SK-N-SH (cell line): ENCODE data around the gene LDB2. TPM values are rescaled to one million over a fixed set of nuclear protein-coding genes. Genes with fewer than 3 reads are reported as not detected.

Experiments
- CTCF ChIA-PET: fragments of 300-600, 350-600 bp; formaldehyde crosslinking; extraction: SDS; loops from one replicate; lab custom pipeline; 2021; lab: Yijun Ruan, JAX
- POLR2A ChIA-PET: fragments of 350-600 bp; sonication (Branson Sonifier 250); formaldehyde crosslinking; extraction: SDS; loops from one replicate; lab custom pipeline; 2020; ENCODE audit warnings: antibody characterized with exemption, inconsistent platforms; lab: Yijun Ruan, JAX
- DNase-seq: peaks from one replicate; pipeline ENCODE4 v3.0.0; 2012
- H2AFZ ChIP-seq: fragments of 200-600 bp; sonication (generic); 2 replicates; pipeline ENCODE4 v1.8.1; 2016; ENCODE audit warnings: antibody characterized with exemption, mild to moderate bottlenecking, low read depth
- H3F3A ChIP-seq: fragments of 200-600 bp; sonication (generic); replicated peaks from 2 replicates; pipeline ENCODE3; 2016; ENCODE audit warnings: antibody characterized with exemption, mild to moderate bottlenecking; ENCODE audit not compliant: insufficient read depth
- H3K27ac ChIP-seq, 2 experiments: fragments of 200-500 bp in 1 of 2; fragments of 200-600 bp in 1 of 2; sonication (Bioruptor generic) in 1 of 2; sonication (generic), shearing (Covaris generic) in 1 of 2; 2 replicates each; pipeline versions ENCODE4 v1.5.1 to v1.6.1; 2014 to 2016; ENCODE audit warnings: low read depth in 2 of 2, inconsistent platforms in 1 of 2, low read length in 1 of 2, mild to moderate bottlenecking in 1 of 2, mixed read lengths in 1 of 2
- H3K27me3 ChIP-seq: fragments of 200-600 bp; sonication (generic), shearing (Covaris generic); 2 replicates; pipeline ENCODE4 v1.6.1; 2016; ENCODE audit warnings: mixed run types; ENCODE audit not compliant: insufficient read depth
- H3K36me3 ChIP-seq, 2 experiments: fragments of 200-500 bp in 1 of 2; fragments of 200-600 bp in 1 of 2; sonication (Bioruptor generic) in 1 of 2; sonication (generic) in 1 of 2; replicated peaks in 1 of 2; 2 replicates each; pipeline versions ENCODE3 to v1.5.1; 2014 to 2016; ENCODE audit warnings: low read length in 1 of 2, mild to moderate bottlenecking in 1 of 2; ENCODE audit not compliant: insufficient read depth in 2 of 2, control insufficient read depth in 1 of 2
- H3K4me1 ChIP-seq, 2 experiments: fragments of 200-500 bp in 1 of 2; fragments of 200-600 bp in 1 of 2; sonication (Bioruptor generic) in 1 of 2; sonication (generic), shearing (Covaris generic) in 1 of 2; 2 replicates each; pipeline versions ENCODE4 v1.5.1 to v1.6.1; 2014 to 2016; ENCODE audit warnings: low read depth in 1 of 2, low read length in 1 of 2, mixed run types in 1 of 2; ENCODE audit not compliant: insufficient read depth in 2 of 2, control insufficient read depth in 1 of 2
- H3K4me2 ChIP-seq: fragments of 200-600 bp; sonication (generic), shearing (Covaris generic); 2 replicates; pipeline ENCODE4 v1.6.1; 2017; ENCODE audit warnings: mixed run types
- H3K4me3 ChIP-seq, 2 experiments: fragments of 200-500 bp in 1 of 2; fragments of 200-600 bp in 1 of 2; sonication (Bioruptor generic) in 1 of 2; sonication (generic), shearing (Covaris generic) in 1 of 2; 2 replicates each; pipeline versions ENCODE4 v1.5.1 to v1.8.1; 2014 to 2016; ENCODE audit warnings: low read depth in 2 of 2, inconsistent platforms in 1 of 2, low read length in 1 of 2, mild to moderate bottlenecking in 1 of 2, mixed read lengths in 1 of 2, moderate library complexity in 1 of 2
- H3K79me2 ChIP-seq: fragments of 200-600 bp; sonication (generic); 2 replicates; pipeline ENCODE4 v1.8.1; 2017; ENCODE audit warnings: mild to moderate bottlenecking; ENCODE audit not compliant: insufficient read depth
- H3K9ac ChIP-seq: fragments of 200-600 bp; sonication (generic); 2 replicates; pipeline ENCODE4 v1.6.1; 2017; ENCODE audit warnings: mixed run types
- H3K9me2 ChIP-seq: fragments of 200-600 bp; sonication (generic); 2 replicates; pipeline ENCODE4 v1.6.1; 2017; ENCODE audit warnings: mixed run types
- H3K9me3 ChIP-seq: fragments of 200-600 bp; sonication (generic); 2 replicates; pipeline ENCODE4 v1.6.1; 2017; ENCODE audit warnings: mixed run types, mild to moderate bottlenecking, moderate library complexity
- H4K20me1 ChIP-seq: fragments of 200-600 bp; sonication (generic); 2 replicates; pipeline ENCODE4 v1.6.1; 2017; ENCODE audit warnings: mild to moderate bottlenecking, mixed run types; ENCODE audit not compliant: insufficient read depth
- CHD2 ChIP-seq: fragments of 150-350 bp; IDR thresholded peaks from 2 replicates; pipeline ENCODE4 v1.6.1; 2018; ENCODE audit warnings: low read length; ENCODE audit not compliant: partially characterized antibody
- EZH2phosphoT487 ChIP-seq: fragments of 200-600 bp; sonication (generic); IDR thresholded peaks from 2 replicates; pipeline ENCODE4 v1.6.1; 2017; ENCODE audit warnings: low read depth, mixed run types, mild to moderate bottlenecking, antibody characterized with exemption, moderate library complexity, borderline replicate concordance
- FOSL2 ChIP-seq: IDR thresholded peaks from 2 replicates; pipeline ENCODE4 v1.4.0; 2012; ENCODE audit warnings: low read depth, mild to moderate bottlenecking, moderate library complexity, borderline replicate concordance
- FOXJ3 ChIP-seq: sonication (generic); formaldehyde crosslinking; IDR thresholded peaks from 2 replicates; pipeline ENCODE4 v1.5.1; 2020; ENCODE audit warnings: mild to moderate bottlenecking, missing genetic modification reagents
- GATA2 ChIP-seq: sonication (generic); formaldehyde crosslinking; IDR thresholded peaks from 2 replicates; pipeline ENCODE4 v1.5.0; 2020; ENCODE audit warnings: mild to moderate bottlenecking, missing genetic modification reagents
- MEF2A ChIP-seq: IDR thresholded peaks from 2 replicates; pipeline ENCODE4 v1.4.0; 2012; ENCODE audit warnings: low read depth, borderline replicate concordance
- MXI1 ChIP-seq: IDR thresholded peaks from 2 replicates; pipeline ENCODE4 v1.6.1; 2012; ENCODE audit warnings: mild to moderate bottlenecking, low read depth, low read length, improper control_type of control experiment
- POLR2AphosphoS5 ChIP-seq: IDR thresholded peaks from 2 replicates; pipeline ENCODE4 v1.6.1; 2012; ENCODE audit warnings: low read depth, low read length
- RCOR1 ChIP-seq: fragments of 150-350 bp; IDR thresholded peaks from 2 replicates; pipeline ENCODE4 v1.6.1; 2017; ENCODE audit warnings: antibody characterized with exemption, low read length
- TEAD4 ChIP-seq: IDR thresholded peaks from 2 replicates; pipeline ENCODE4 v1.4.0; 2012; ENCODE audit warnings: mild to moderate bottlenecking, borderline replicate concordance; ENCODE audit not compliant: insufficient read depth
- WGBS: methylation state at CpG from one replicate; pipeline ENCODE4 v1.1.6; 2017; ENCODE audit warnings: low lambda C conversion rate; 5-methylcytosine and 5-hydroxymethylcytosine counted together
- polyA plus RNA-seq, 3 experiments: library from polyadenylated mRNA; depleted of rRNA; stranded (reverse); fragments of >200 nt; gene quantifications; 2 replicates each; pipeline ENCODE4 v1.2.3, GENCODE V29; 2012
- TF ChIP-seq, protein P1 (sequence below): fragments of 150-350 bp; IDR thresholded peaks from 2 replicates; pipeline ENCODE4 v1.6.1; 2017; ENCODE audit warnings: antibody characterized with exemption, low read length, low read depth, borderline replicate concordance

Gene LDB2
- polyA plus RNA-seq, 1 of the 3 experiments (the other 2 are of a cell fraction), result 11.0 TPM

DNA sequence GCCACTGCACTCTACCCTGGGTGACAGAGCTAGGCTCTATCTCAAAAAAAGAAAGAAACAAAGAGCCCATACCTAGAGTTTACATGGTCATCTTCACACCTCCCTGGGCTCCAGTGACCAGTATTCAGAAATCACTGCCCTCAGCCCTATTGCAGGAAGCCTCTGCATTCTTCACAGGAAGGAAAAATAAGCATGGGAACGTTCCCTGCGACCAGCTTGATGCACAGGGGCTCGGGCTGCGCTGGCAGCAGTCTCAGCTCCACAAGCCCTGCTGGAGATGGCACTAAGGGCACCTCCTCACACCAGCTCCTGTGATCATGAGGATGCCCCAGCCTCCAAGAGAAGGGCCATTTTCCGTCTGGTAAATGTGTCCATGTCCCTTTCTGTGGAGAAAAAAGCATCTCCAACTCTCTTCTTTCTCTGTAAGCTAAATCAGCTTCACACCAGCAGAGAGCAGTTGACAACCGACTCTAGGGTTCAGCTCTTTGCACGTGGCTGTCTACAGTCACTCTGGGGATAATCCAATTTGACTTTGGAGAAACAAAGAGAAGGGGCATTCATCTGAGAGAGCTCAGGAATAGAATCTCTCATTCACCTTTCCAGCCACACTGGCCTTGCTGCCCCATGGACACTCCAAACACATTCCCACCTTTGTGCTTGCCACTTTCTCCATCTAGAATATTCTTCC is 33.1 kb downstream of the LDB2 start:
- peaks cover 0 to 3% of the 10 kb centered on the region in 2 experiments for H3K36me3 ChIP-seq
- 86% methylated on average over 3 of the region's 7 CpGs for WGBS
- H3K9me3 ChIP-seq, result no peaks in the 10 kb centered on the region
- no peak for DNase-seq
- H3K4me3 ChIP-seq, result no peak overlapping the region
- no peak overlapping the region for H3K4me2 ChIP-seq
- H3K27me3 ChIP-seq, result no peaks in the 10 kb centered on the region
- peaks cover 16% of the 10 kb centered on the region for H3K79me2 ChIP-seq
- peaks cover 26% of the 10 kb centered on the region for H3F3A ChIP-seq
- H3K4me1 ChIP-seq, result peaks cover 2 to 18% of the 10 kb centered on the region in 2 experiments
- no peaks in the 10 kb centered on the region for H3K9me2 ChIP-seq
- CTCF ChIA-PET, result interaction anchor here (0.9 to 1.7 kb wide), 3 partner anchors 10 to 597 kb away, joined by 3 to 4 read pairs (median 3); no protein-coding TSS in a partner anchor
- no peak for TF ChIP-seq TEAD4
- no peak for TF ChIP-seq CHD2
- TF ChIP-seq EZH2phosphoT487, result no peak
- TF ChIP-seq FOXJ3 (CRISPR knock-in tag), result no peak
- TF ChIP-seq RCOR1, result no peak
- TF ChIP-seq, protein P1, sequence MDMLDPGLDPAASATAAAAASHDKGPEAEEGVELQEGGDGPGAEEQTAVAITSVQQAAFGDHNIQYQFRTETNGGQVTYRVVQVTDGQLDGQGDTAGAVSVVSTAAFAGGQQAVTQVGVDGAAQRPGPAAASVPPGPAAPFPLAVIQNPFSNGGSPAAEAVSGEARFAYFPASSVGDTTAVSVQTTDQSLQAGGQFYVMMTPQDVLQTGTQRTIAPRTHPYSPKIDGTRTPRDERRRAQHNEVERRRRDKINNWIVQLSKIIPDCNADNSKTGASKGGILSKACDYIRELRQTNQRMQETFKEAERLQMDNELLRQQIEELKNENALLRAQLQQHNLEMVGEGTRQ, result no peak
- no peak for TF ChIP-seq GATA2 (CRISPR knock-in tag)
- no peak overlapping the region for H2AFZ ChIP-seq
- POLR2A ChIA-PET, result no interaction called here
- no peak overlapping the region for H3K9ac ChIP-seq
- H4K20me1 ChIP-seq, result no peaks in the 10 kb centered on the region
- no peak overlapping the region; a peak in 1 of 4 replicates for H3K27ac ChIP-seq

DNA sequence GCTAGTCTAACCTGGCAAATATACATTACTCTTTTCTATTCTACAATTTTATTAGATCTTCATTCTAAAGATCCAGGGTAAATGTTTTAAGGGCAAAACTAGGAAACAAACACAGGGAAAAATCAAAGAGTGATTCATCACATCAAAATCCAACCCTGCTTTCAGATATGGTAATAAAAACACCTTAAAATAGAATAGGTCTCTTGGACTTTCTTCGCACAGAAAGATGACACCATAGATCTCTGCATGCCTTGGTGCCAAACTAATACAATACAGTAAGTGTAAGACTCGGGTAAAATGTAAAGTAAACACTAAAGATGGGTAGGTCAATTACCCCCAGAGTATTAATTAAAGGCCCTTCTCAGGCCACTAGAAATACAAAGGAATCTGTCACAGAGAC is 34.2 kb downstream of the LDB2 start:
- no peak overlapping the region for H3K4me3 ChIP-seq
- 0 out of 2 replicates have a peak overlapping the region, but pooled peaks have one; percentile 10 for H3K4me2 ChIP-seq
- peaks cover 2 to 28% of the 10 kb centered on the region in 2 experiments for H3K4me1 ChIP-seq
- no peaks in the 10 kb centered on the region for H4K20me1 ChIP-seq
- H3F3A ChIP-seq, result peaks cover 36% of the 10 kb centered on the region
- H3K9ac ChIP-seq, result no peak overlapping the region; the same call in 1 of the 2 replicates
- H2AFZ ChIP-seq, result no peak overlapping the region
- H3K36me3 ChIP-seq, result peaks cover 0 to 3% of the 10 kb centered on the region in 2 experiments
- DNase-seq, result no peak
- ChIA-PET POLR2A (no interaction called here), CTCF (no interaction called here)
- no peaks in the 10 kb centered on the region for H3K9me3 ChIP-seq
- no peaks in the 10 kb centered on the region for H3K9me2 ChIP-seq
- peak overlapping the region in 1 of 2 experiments; percentile 95; a peak in 2 of 4 replicates for H3K27ac ChIP-seq
- no peaks in the 10 kb centered on the region for H3K27me3 ChIP-seq
- WGBS, result 34% methylated on average over 2 of the region's 2 CpGs
- TF ChIP-seq MXI1, result no peak
- TF ChIP-seq FOSL2, result no peak
- TF ChIP-seq POLR2AphosphoS5, result no peak
- TF ChIP-seq MEF2A, result no peak; the same call in 1 of the 2 replicates
- TF ChIP-seq TEAD4, result no peak
- peaks cover 16% of the 10 kb centered on the region for H3K79me2 ChIP-seq
